ENCODE measurements around the gene SH2D6. TPM values are rescaled to one million over a fixed set of nuclear protein-coding genes. Genes with fewer than 3 reads are reported as not detected.
A peak's percentile ranks its signal among the peaks of the same experiment; 100 is the strongest.

SH2D6 gene
- total and polyA plus RNA-seq, 4 donors = 1.0 to 2.1 (median 1.2) TPM; not detected in 1

DNA sequence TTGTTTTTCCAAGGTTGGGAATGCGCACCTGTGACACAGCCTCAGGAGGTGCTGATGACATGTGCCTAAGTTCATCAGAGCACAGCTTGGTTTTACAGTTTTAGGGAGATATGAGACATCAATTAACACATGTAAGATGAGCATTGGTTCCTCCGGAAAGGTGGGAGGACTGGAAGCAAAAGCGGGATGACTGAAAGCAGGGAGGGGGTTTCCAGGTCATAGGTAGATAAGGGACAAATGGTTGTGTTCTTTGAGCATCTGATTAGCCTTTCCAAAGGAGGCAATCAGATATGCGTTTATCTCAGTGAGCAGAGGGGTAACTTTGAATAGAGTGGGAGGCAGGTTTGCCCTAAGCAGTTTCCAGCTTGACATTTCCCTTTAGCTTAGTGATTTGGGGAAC lies 34.7 kb upstream of the SH2D6 start:
- H3K36me3 ChIP-seq (ENCODE audit: control insufficient read depth, insufficient read depth, low read length) = peaks cover 32% of the 10 kb centered on the region
- no peak for DNase-seq (ENCODE audit: low read depth in 4 of 6, low spot score in 6 of 6)
- no peaks in the 10 kb centered on the region for H3K9me3 ChIP-seq (ENCODE audit: control insufficient read depth, insufficient read depth, low read length)
- no peaks in the 10 kb centered on the region for H3K27me3 ChIP-seq (ENCODE audit: control insufficient read depth, insufficient read depth, low read length)
- H3K27ac ChIP-seq (ENCODE audit: low read depth, low read length) = no peak overlapping the region
- no peak overlapping the region for H3K4me3 ChIP-seq (ENCODE audit: low read depth, low read length)
- WGBS (ENCODE audit: insufficient coverage) = 90% methylated on average over 4 of the region's 4 CpGs
- H3K4me1 ChIP-seq (ENCODE audit: control insufficient read depth, insufficient read depth, low read length) = no peaks in the 10 kb centered on the region

DNA sequence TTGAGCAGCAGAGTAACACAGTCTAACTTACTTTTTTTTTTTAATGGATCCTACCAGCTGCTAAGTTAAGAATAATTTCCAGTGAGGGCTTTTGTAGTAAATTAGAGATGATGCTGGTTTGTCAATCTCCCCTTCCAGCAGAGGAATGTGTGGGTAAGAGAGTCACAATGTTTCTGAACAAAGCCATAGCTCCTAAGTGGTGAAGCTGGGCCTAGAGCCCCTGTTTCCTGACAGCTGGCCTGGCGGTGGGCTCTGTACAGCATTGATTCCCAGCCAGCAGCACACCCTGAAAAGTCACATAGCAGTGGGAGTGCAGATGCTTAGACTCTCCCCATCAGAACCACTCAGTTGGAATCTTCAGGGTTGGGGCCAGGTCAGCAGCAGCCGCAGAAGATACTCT lies 32.8 kb upstream of the SH2D6 start:
- H3K4me3 ChIP-seq (ENCODE audit: low read depth, low read length) = no peak overlapping the region
- no peaks in the 10 kb centered on the region for H3K4me1 ChIP-seq (ENCODE audit: control insufficient read depth, insufficient read depth, low read length)
- H3K27me3 ChIP-seq (ENCODE audit: control insufficient read depth, insufficient read depth, low read length) = no peaks in the 10 kb centered on the region
- WGBS (ENCODE audit: insufficient coverage) = 65% methylated on average over 2 of the region's 2 CpGs
- H3K36me3 ChIP-seq (ENCODE audit: control insufficient read depth, insufficient read depth, low read length) = peaks cover 40% of the 10 kb centered on the region
- no peaks in the 10 kb centered on the region for H3K9me3 ChIP-seq (ENCODE audit: control insufficient read depth, insufficient read depth, low read length)
- H3K27ac ChIP-seq (ENCODE audit: low read depth, low read length) = no peak overlapping the region
- DNase-seq (ENCODE audit: low read depth in 4 of 6, low spot score in 6 of 6) = no peak

DNA sequence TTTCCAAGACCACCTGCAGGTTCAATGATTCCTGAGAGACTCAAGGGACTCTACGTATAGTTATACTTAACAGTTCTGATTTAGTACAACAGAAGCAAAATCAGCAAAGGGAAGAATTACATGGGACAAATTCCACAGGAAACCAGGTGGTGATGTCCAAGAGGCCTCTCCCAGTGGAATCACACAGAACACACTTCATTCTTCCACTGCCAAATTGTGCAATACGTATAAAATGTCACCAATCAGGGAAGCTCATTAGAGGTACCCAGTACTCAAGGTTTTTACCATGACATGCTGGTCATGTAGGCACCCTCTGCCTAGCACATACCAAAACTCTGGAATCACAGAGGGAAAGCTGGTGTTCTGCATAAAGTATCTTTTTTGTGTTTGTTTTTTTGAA lies 30.8 kb upstream of the SH2D6 start:
- H3K36me3 ChIP-seq (ENCODE audit: control insufficient read depth, insufficient read depth, low read length) = peaks cover 49% of the 10 kb centered on the region
- no peak overlapping the region for H3K4me3 ChIP-seq (ENCODE audit: low read depth, low read length)
- no peak overlapping the region for H3K27ac ChIP-seq (ENCODE audit: low read depth, low read length)
- WGBS (ENCODE audit: insufficient coverage) = 100% methylated on average over 1 of the region's 2 CpGs
- H3K4me1 ChIP-seq (ENCODE audit: control insufficient read depth, insufficient read depth, low read length) = no peaks in the 10 kb centered on the region
- no peak for DNase-seq (ENCODE audit: low read depth in 4 of 6, low spot score in 6 of 6)
- no peaks in the 10 kb centered on the region for H3K9me3 ChIP-seq (ENCODE audit: control insufficient read depth, insufficient read depth, low read length)
- H3K27me3 ChIP-seq (ENCODE audit: control insufficient read depth, insufficient read depth, low read length) = no peaks in the 10 kb centered on the region

GRCh38 chr2:85388878-85389538 lies 29.5 kb upstream of the SH2D6 start:
- no peak for DNase-seq (ENCODE audit: low read depth in 4 of 6, low spot score in 6 of 6)
- no peaks in the 10 kb centered on the region for H3K9me3 ChIP-seq (ENCODE audit: control insufficient read depth, insufficient read depth, low read length)
- H3K27me3 ChIP-seq (ENCODE audit: control insufficient read depth, insufficient read depth, low read length) = no peaks in the 10 kb centered on the region
- no peak overlapping the region for H3K27ac ChIP-seq (ENCODE audit: low read depth, low read length)
- H3K4me3 ChIP-seq (ENCODE audit: low read depth, low read length) = no peak overlapping the region
- peaks cover 3% of the 10 kb centered on the region for H3K4me1 ChIP-seq (ENCODE audit: control insufficient read depth, insufficient read depth, low read length)
- H3K36me3 ChIP-seq (ENCODE audit: control insufficient read depth, insufficient read depth, low read length) = peaks cover 47% of the 10 kb centered on the region
- WGBS (ENCODE audit: insufficient coverage) = 79% methylated on average over 9 of the region's 9 CpGs

GRCh38 chr2:85390941-85391669 lies 27.4 kb upstream of the SH2D6 start:
- Histone ChIP-seq H3K36me3 (ENCODE audit: control insufficient read depth, insufficient read depth, low read length) (peaks cover 45% of the 10 kb centered on the region), H3K9me3 (ENCODE audit: control insufficient read depth, insufficient read depth, low read length) (no peaks in the 10 kb centered on the region), H3K27me3 (ENCODE audit: control insufficient read depth, insufficient read depth, low read length) (no peaks in the 10 kb centered on the region), H3K27ac (ENCODE audit: low read depth, low read length) (no peak overlapping the region), H3K4me3 (ENCODE audit: low read depth, low read length) (no peak overlapping the region), H3K4me1 (ENCODE audit: control insufficient read depth, insufficient read depth, low read length) (peaks cover 22% of the 10 kb centered on the region)
- 76% methylated on average over 8 of the region's 11 CpGs for WGBS (ENCODE audit: insufficient coverage)
- peak in 2 of 6 donors; percentile 43 to 55 for DNase-seq (ENCODE audit: low read depth in 4 of 6, low spot score in 6 of 6)

GRCh38 chr2:85393836-85394235 lies 24.7 kb upstream of the SH2D6 start:
- Histone ChIP-seq H3K27me3 (ENCODE audit: control insufficient read depth, insufficient read depth, low read length) (no peaks in the 10 kb centered on the region), H3K4me3 (ENCODE audit: low read depth, low read length) (no peak overlapping the region), H3K36me3 (ENCODE audit: control insufficient read depth, insufficient read depth, low read length) (peaks cover 44% of the 10 kb centered on the region), H3K27ac (ENCODE audit: low read depth, low read length) (peak overlapping the region; percentile 21), H3K9me3 (ENCODE audit: control insufficient read depth, insufficient read depth, low read length) (no peaks in the 10 kb centered on the region), H3K4me1 (ENCODE audit: control insufficient read depth, insufficient read depth, low read length) (peaks cover 35% of the 10 kb centered on the region)
- WGBS (ENCODE audit: insufficient coverage) = 81% methylated on average over 4 of the region's 4 CpGs
- DNase-seq (ENCODE audit: low read depth in 4 of 6, low spot score in 6 of 6) = no peak

GRCh38 chr2:85394261-85394681 lies 24.2 kb upstream of the SH2D6 start:
- Histone ChIP-seq H3K27ac (ENCODE audit: low read depth, low read length) (peak overlapping the region; percentile 21), H3K9me3 (ENCODE audit: control insufficient read depth, insufficient read depth, low read length) (no peaks in the 10 kb centered on the region), H3K27me3 (ENCODE audit: control insufficient read depth, insufficient read depth, low read length) (no peaks in the 10 kb centered on the region), H3K4me1 (ENCODE audit: control insufficient read depth, insufficient read depth, low read length) (peaks cover 35% of the 10 kb centered on the region), H3K4me3 (ENCODE audit: low read depth, low read length) (no peak overlapping the region), H3K36me3 (ENCODE audit: control insufficient read depth, insufficient read depth, low read length) (peaks cover 44% of the 10 kb centered on the region)
- WGBS (ENCODE audit: insufficient coverage) = 41% methylated on average over 4 of the region's 4 CpGs
- peak in 2 of 6 donors; percentile 70 to 80 for DNase-seq (ENCODE audit: low read depth in 4 of 6, low spot score in 6 of 6)

- Histone ChIP-seq H3K27me3 (ENCODE audit: control insufficient read depth, insufficient read depth, low read length) (no peaks in the 10 kb centered on the region), H3K27ac (ENCODE audit: low read depth, low read length) (no peak overlapping the region), H3K4me1 (ENCODE audit: control insufficient read depth, insufficient read depth, low read length) (peaks cover 35% of the 10 kb centered on the region), H3K4me3 (ENCODE audit: low read depth, low read length) (no peak overlapping the region), H3K36me3 (ENCODE audit: control insufficient read depth, insufficient read depth, low read length) (peaks cover 38% of the 10 kb centered on the region), H3K9me3 (ENCODE audit: control insufficient read depth, insufficient read depth, low read length) (no peaks in the 10 kb centered on the region)
- DNase-seq (ENCODE audit: low read depth in 4 of 6, low spot score in 6 of 6) = no peak
- WGBS (ENCODE audit: insufficient coverage) = 73% methylated on average over 6 of the region's 6 CpGs
Measured at GRCh38 chr2:85394976-85395375, 23.5 kb upstream of the SH2D6 start.

DNA sequence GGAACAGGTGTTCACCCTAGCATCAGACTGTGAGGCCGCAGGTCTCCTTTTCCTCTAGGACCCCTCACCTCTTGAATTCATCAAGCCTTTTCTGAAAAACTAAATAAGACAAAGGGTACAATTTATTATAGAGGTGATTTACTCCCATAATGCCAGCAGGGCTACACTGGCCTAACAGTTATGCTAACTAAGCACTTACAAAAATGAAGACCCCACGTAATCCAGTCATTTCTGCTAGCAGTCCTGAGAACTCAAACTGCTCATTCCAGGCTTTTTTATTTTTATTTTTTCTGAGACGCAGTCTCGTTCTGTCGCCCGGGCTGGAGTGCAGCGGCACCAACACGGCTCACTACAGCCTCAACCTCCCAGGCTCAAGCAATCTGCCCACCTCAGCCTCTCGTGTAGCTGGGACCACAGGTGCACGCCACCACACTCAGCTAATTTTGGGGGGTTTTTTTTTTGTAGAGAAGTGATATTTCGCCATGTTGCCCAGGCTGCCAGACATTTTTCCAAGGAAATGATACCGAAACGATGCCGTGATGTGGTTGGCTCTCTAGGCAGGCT lies 22.5 kb upstream of the SH2D6 start:
- H3K4me1 ChIP-seq (ENCODE audit: control insufficient read depth, insufficient read depth, low read length) = peaks cover 45% of the 10 kb centered on the region
- WGBS (ENCODE audit: insufficient coverage) = no CpG with 5 or more reads among the region's 14 CpGs

More for the DNA sequence above, 22.5 kb upstream of the SH2D6 start:
- no peaks in the 10 kb centered on the region for H3K9me3 ChIP-seq (ENCODE audit: control insufficient read depth, insufficient read depth, low read length)
- H3K27me3 ChIP-seq (ENCODE audit: control insufficient read depth, insufficient read depth, low read length) = no peaks in the 10 kb centered on the region
- H3K27ac ChIP-seq (ENCODE audit: low read depth, low read length) = peak overlapping the region; percentile 25
- no peak for DNase-seq (ENCODE audit: low read depth in 4 of 6, low spot score in 6 of 6)
- no peak overlapping the region for H3K4me3 ChIP-seq (ENCODE audit: low read depth, low read length)
- peaks cover 31% of the 10 kb centered on the region for H3K36me3 ChIP-seq (ENCODE audit: control insufficient read depth, insufficient read depth, low read length)

All from spinal cord (tissue), 10 donors.